Progenitor cell of endocrine pancreas (in vitro differentiated cells): ENCODE data around the gene TWF2. TPM values are rescaled to one million over a fixed set of nuclear protein-coding genes. Genes with fewer than 3 reads are reported as not detected.
A peak's percentile ranks its signal among the peaks of the same experiment; 100 is the strongest.

Experiments used
- DNase-seq: peaks from one replicate; pipeline ENCODE4 v3.0.0; 2021; ENCODE audit warnings: low spot score; ENCODE audit not compliant: unreplicated experiment
- H3K27ac Mint-ChIP-seq: 2 replicates; pipeline ENCODE4 v1.8.0; 2021; ENCODE audit warnings: mild to moderate bottlenecking, moderate library complexity, mixed read lengths
- H3K27me3 Mint-ChIP-seq: 2 replicates; pipeline ENCODE4 v1.8.0; 2021; ENCODE audit warnings: mixed read lengths
- H3K36me3 Mint-ChIP-seq: 2 replicates; pipeline ENCODE4 v1.8.0; 2022; ENCODE audit warnings: mixed read lengths; ENCODE audit not compliant: insufficient read depth
- H3K4me1 Mint-ChIP-seq: 2 replicates; pipeline ENCODE4 v1.8.0; 2021; ENCODE audit warnings: low read depth, mixed read lengths
- H3K4me3 Mint-ChIP-seq: 2 replicates; pipeline ENCODE4 v1.8.0; 2021; ENCODE audit warnings: low read depth, mild to moderate bottlenecking, moderate library complexity, mixed read lengths
- H3K9me3 Mint-ChIP-seq: 2 replicates; pipeline ENCODE4 v1.8.0; 2021; ENCODE audit warnings: low read depth, mixed read lengths
- total RNA-seq: library from RNA; stranded (reverse); gene quantifications from 2 replicates; pipeline ENCODE4 v1.2.1, GENCODE V29; 2021
- TF ChIP-seq, protein P1 (sequence below): fragments of 200-600 bp; sonication (generic); IDR thresholded peaks from one replicate; pipeline ENCODE4 v1.5.0; 2021; ENCODE audit warnings: antibody characterized with exemption, mild to moderate bottlenecking; ENCODE audit not compliant: unreplicated experiment

TWF2 gene
- total RNA-seq, 1 donor from 2014 or later, result 27.6 TPM

DNA sequence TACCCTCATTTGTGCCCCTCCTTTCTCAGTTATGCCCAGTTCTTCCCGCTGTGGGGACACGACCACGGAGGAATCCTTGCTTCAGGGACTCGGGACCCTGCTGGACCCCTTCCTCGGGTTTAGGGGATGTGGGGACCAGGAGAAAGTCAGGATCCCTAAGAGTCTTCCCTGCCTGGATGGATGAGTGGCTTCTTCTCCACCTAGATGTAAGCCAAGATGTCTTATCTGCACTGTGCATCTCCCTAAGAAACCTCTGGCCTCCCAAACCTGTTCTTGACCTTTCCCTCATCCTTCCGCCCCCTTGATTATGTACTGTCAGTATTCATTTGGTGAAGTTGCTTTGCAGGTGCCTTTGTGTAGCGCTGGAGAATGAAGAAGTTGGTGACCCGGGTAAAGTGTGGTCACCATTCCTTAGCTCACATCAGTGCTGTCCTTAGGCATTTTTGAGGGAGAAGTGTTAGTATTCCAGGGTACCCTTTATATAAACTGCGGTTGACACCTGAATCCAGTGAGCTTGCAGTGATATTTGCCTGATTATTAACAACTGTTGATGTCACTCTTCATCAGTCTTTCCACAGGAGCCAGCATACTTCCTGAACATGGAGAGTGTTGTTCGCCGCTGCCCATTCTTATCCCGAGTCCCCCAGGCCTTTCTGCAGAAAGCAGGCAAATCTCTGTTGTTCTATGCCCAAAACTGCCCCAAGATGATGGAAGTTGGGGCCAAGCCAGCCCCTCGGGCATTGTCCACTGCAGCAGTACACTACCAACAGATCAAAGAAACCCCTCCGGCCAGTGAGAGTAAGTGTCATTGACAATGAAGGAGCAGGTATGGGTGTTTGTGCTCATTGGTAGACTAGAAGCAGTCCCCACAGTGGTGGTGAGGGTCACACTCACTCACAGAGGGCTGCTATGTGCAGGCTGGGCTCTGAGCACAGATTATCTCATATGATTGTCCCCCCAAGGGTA lies 40.0 kb downstream of the TWF2 start:
- H3K4me3 Mint-ChIP-seq, result peak overlapping the region; percentile 98
- TF ChIP-seq, protein P1, sequence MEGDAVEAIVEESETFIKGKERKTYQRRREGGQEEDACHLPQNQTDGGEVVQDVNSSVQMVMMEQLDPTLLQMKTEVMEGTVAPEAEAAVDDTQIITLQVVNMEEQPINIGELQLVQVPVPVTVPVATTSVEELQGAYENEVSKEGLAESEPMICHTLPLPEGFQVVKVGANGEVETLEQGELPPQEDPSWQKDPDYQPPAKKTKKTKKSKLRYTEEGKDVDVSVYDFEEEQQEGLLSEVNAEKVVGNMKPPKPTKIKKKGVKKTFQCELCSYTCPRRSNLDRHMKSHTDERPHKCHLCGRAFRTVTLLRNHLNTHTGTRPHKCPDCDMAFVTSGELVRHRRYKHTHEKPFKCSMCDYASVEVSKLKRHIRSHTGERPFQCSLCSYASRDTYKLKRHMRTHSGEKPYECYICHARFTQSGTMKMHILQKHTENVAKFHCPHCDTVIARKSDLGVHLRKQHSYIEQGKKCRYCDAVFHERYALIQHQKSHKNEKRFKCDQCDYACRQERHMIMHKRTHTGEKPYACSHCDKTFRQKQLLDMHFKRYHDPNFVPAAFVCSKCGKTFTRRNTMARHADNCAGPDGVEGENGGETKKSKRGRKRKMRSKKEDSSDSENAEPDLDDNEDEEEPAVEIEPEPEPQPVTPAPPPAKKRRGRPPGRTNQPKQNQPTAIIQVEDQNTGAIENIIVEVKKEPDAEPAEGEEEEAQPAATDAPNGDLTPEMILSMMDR, result no peak

DNA sequence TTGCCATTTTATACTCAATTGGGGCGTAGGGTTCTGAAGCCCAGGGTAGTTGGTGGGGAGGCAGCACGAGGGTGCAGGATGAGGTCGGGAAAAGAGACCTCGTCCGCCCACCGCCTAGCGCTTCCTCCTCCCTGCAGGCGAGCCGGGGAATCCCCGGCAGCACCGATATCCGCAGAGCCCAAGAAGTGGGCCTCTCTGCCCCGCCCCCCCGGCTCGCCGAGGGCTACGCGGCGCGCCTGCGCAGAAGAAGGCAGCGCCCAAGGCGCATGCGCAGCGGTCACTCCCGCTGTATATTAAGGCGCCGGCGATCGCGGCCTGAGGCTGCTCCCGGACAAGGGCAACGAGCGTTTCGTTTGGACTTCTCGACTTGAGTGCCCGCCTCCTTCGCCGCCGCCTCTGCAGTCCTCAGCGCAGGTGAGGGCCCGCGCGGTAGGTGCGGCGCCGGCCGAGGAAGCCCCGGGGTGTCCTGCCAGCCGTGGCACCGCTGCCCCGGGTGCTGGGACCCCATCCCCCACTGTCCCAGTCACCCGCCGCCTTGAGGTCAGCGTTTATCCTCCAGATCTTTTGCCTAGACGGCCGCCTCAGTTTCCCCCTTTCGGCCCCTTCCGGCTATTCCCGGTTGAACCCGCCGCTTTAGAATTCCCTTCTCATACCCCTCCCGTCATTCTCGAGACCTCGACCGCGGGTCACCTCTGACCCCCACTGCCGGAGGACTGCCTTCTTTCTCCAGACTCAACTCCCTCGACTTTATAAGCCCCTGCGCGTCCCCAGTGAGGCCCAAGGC lies 40.9 kb downstream of the TWF2 start, which contains the start of gene ALAS1:
Gene ALAS1 (plus strand): TSS at position 319 of the 784 bp plus-strand sequence. CDS start 1,082 bp downstream, outside the sequence.
- DNase-seq, result peak; percentile 95
- H3K4me3 Mint-ChIP-seq, result peak within 1 kb of the TSS; percentile 98
- no peaks in the 10 kb centered on the region for H3K9me3 Mint-ChIP-seq
- TF ChIP-seq, protein P1, result peak; percentile 42
- peak within 1 kb of the TSS; percentile 91 for H3K27ac Mint-ChIP-seq
- peaks cover 17% of the 10 kb centered on the region for H3K4me1 Mint-ChIP-seq
- peaks cover 5% of the 10 kb centered on the region for H3K36me3 Mint-ChIP-seq
- no peaks in the 10 kb centered on the region for H3K27me3 Mint-ChIP-seq

More for the DNA sequence above, 40.0 kb downstream of the TWF2 start:
- DNase-seq, result no peak
- Mint-ChIP-seq H3K9me3 (no peaks in the 10 kb centered on the region), H3K36me3 (peaks cover 11% of the 10 kb centered on the region), H3K27me3 (no peaks in the 10 kb centered on the region), H3K27ac (peak overlapping the region; percentile 91), H3K4me1 (peaks cover 17% of the 10 kb centered on the region)

DNA sequence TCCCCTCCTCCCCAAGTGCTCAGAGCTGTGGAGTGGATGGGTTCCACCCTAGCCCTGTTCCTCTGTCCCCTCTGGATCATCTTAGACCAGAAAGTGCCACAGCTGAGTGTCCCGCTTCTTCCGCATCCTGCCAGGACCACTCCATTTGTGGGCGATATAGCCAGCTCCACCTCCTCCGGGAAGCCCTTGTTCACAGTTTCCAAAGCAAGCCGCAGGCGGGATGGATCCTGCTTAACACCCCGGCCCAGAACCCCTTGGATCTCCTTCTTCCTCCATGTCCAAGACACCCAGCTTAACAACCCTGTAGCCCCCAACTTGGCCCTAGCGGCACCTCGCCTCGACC lies 41.5 kb downstream of the TWF2 start:
- H3K4me3 Mint-ChIP-seq, result peak overlapping the region; percentile 98
- no peaks in the 10 kb centered on the region for H3K27me3 Mint-ChIP-seq
- no peaks in the 10 kb centered on the region for H3K9me3 Mint-ChIP-seq
- H3K4me1 Mint-ChIP-seq, result peaks cover 17% of the 10 kb centered on the region
- peak overlapping the region; percentile 91 for H3K27ac Mint-ChIP-seq
- no peak for DNase-seq
- TF ChIP-seq, protein P1, result no peak
- H3K36me3 Mint-ChIP-seq, result peaks cover 5% of the 10 kb centered on the region

DNA sequence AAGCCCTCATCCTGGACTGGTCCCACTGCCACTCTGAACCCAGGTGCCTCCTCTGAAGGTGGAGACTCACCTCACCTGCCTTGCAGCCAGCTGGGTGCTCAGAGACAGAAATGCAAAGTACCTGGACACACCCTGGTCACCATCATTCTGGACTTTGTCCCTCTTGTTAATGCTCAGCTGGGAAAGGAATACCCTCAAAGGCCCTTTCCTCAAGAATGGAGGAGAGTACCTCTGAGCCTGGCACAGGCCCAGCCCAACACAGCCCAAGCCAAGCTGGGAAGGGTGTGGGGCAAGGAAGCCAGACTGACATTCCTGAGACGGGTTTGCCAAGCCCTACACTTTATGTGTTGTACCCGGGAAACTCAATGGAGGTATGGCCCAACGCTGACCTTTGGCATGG lies 42.0 kb downstream of the TWF2 start:
- DNase-seq, result no peak
- Mint-ChIP-seq H3K27me3 (no peaks in the 10 kb centered on the region), H3K9me3 (no peaks in the 10 kb centered on the region), H3K36me3 (peaks cover 5% of the 10 kb centered on the region), H3K4me3 (no peak overlapping the region), H3K4me1 (peaks cover 17% of the 10 kb centered on the region), H3K27ac (no peak overlapping the region)
- TF ChIP-seq, protein P1, result no peak

DNA sequence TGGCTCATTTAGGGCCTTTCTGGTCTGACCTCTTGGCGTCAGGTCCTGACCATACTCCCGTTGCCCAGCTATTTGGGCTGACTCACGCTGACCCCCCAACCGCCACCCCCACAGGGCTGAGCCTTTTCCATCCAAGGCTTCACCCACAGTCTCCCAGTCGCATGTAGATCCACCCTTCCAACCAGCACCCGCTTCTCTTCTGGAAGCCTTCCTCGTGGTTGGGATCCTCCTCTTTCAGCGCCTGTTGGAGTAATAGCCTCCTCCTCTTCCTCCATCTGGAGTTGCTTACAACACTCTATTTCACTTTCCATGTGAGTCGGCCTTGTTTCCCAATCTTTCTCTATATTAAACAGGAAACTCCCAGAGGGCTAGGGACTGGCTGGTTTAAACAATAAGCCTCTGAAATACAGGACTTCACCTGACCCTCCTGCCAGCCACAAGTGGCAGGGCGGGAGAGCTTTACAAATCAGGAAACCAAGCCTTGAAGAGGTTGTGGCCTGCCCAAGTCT lies 43.1 kb downstream of the TWF2 start:
- H3K27ac Mint-ChIP-seq, result peak overlapping the region; percentile 84
- H3K4me1 Mint-ChIP-seq, result peaks cover 17% of the 10 kb centered on the region
- DNase-seq, result no peak
- TF ChIP-seq, protein P1, result no peak
- no peak overlapping the region for H3K4me3 Mint-ChIP-seq
- no peaks in the 10 kb centered on the region for H3K27me3 Mint-ChIP-seq
- peaks cover 4% of the 10 kb centered on the region for H3K36me3 Mint-ChIP-seq
- no peaks in the 10 kb centered on the region for H3K9me3 Mint-ChIP-seq
